ENCODE measurements around the gene NXPH4. TPM values are rescaled to one million over a fixed set of nuclear protein-coding genes. Genes with fewer than 3 reads are reported as not detected.

Gene NXPH4
- total and polyA plus RNA-seq, 10 of the 15 experiments (the other 5 are each of a cell fraction or from before 2014, with no cell fraction given): 0.03 to 0.26 TPM; not detected in 8

- ChIA-PET POLR2A (interaction anchor here (0.7 to 1.8 kb wide), 4 partner anchors 9 to 321 kb away, joined by 3 to 10 read pairs (median 6); partner anchors contain the start of genes SHMT2 and STAT6), RAD21 (ENCODE audit: unreplicated experiment) (interaction anchor here (0.6 to 14.4 kb wide), 8 partner anchors 8 to 223 kb away, joined by 3 to 85 read pairs (median 8); partner anchors contain the start of genes INHBE and SHMT2), SMC1A (ENCODE audit: uncharacterized antibody, unreplicated experiment) (interaction anchor here (2.2 to 8.1 kb wide), 2 partner anchors 9 to 24 kb away, joined by 11 to 55 read pairs; partner anchors contain the start of gene SHMT2), CTCF (interaction anchor here (0.6 to 10.7 kb wide), 8 partner anchors 10 to 455 kb away, joined by 3 to 271 read pairs (median 16); partner anchors contain the start of genes INHBE, OS9, SHMT2 and STAC3)
- ATAC-seq (peak; percentile 5), DNase-seq (ENCODE audit: low read depth, low spot score) (no peak), FAIRE-seq (no peak)
- Histone ChIP-seq H2AFZ (ENCODE audit: control insufficient read depth, low read depth, low read length) (peak overlapping the region; percentile 85), H3K9ac (ENCODE audit: control insufficient read depth, insufficient read depth, low read length) (no peak overlapping the region; the same call in 1 of the 2 replicates), H4K20me1 (ENCODE audit: control insufficient read depth, insufficient read depth) (0 out of 2 replicates have a peak, but pooled peaks cover 2% of the 10 kb centered on the region), H3K4me3 (peak overlapping the region; percentile 54), H3K27ac (ENCODE audit: control insufficient read depth, insufficient read depth) (no peak overlapping the region), H3K27me3 (replicated peaks in 1 of 2; ENCODE audit: control insufficient read depth in 2 of 2, insufficient read depth in 2 of 2, low read length in 1 of 2) (peaks cover 5 to 8% of the 10 kb centered on the region in 2 experiments; a peak in 3 of 4 replicates), H3K4me2 (ENCODE audit: control insufficient read depth, insufficient read depth) (peak overlapping the region; percentile 93), H3K79me2 (ENCODE audit: control insufficient read depth, insufficient read depth, low read length) (no peaks in the 10 kb centered on the region), H3K4me1 (ENCODE audit: control insufficient read depth, insufficient read depth, low read length) (peaks cover 44% of the 10 kb centered on the region), H3K36me3 (ENCODE audit: control insufficient read depth in 2 of 2, insufficient read depth in 2 of 2, low read length in 1 of 2) (peaks cover 10% of the 10 kb centered on the region in 2 experiments; a peak in 3 of 4 replicates), H3K9me3 (replicated peaks; ENCODE audit: control insufficient read depth, insufficient read depth, low read length) (no peaks in the 10 kb centered on the region)
- no TSS peak for BruUV-seq (replicated peaks)
- WGBS (ENCODE audit: insufficient coverage, insufficient replicate concordance, low lambda C conversion rate, missing lambda C conversion rate): 13% methylated on average over 55 of the region's 63 CpGs
- intact Hi-C loops (cut with micrococcal nuclease; ENCODE audit: unreplicated experiment) (no loop called here), in situ Hi-C loops (cut with MboI) (no loop called here)
- 0 out of 6 replicates have a peak, but pooled peaks of 1 of the 3 experiments have one; percentile 0 for TF ChIP-seq CTCF (IDR thresholded peaks at IDR 0.05 in 2 of 3, conservative IDR thresholded peaks at IDR 0.05 in 1 of 3; ENCODE audit: control insufficient read depth in 2 of 3, extremely low read depth in 1 of 3, insufficient read depth in 1 of 3, low read depth in 3 of 3, low read length in 3 of 3)
- TF ChIP-seq SMARCA5 (IDR thresholded peaks at IDR 0.05): no peak
These were observed 21.6 kb downstream of the NXPH4 start for GRCh38 chr12:57237932-57238853.
